Smooth muscle cell (in vitro differentiated cells): ENCODE data around the gene HMOX2. TPM values are rescaled to one million over a fixed set of nuclear protein-coding genes. Genes with fewer than 3 reads are reported as not detected.

Source experiments
- DNase-seq: peaks from one replicate; lab custom pipeline; 2025; ENCODE audit not compliant: unreplicated experiment; lab: John Stamatoyannopoulos, UW
- H2AFZ ChIP-seq: fragments of 200-600 bp; sonication (generic); 2 replicates; pipeline ENCODE4 v1.6.0; 2016; ENCODE audit warnings: antibody characterized with exemption, low read depth, mild to moderate bottlenecking
- H3F3A ChIP-seq: fragments of 200-600 bp; sonication (generic); 2 replicates; pipeline ENCODE4 v1.6.0; 2017; ENCODE audit warnings: antibody characterized with exemption, low read depth
- H3K27ac ChIP-seq: fragments of 200-600 bp; sonication (generic); 2 replicates; pipeline ENCODE4 v1.5.1; 2016; ENCODE audit warnings: low read depth, mild to moderate bottlenecking
- H3K27me3 ChIP-seq: fragments of 200-600 bp; sonication (generic); 2 replicates; pipeline ENCODE4 v1.6.1; 2016; ENCODE audit warnings: low read depth, mild to moderate bottlenecking
- H3K36me3 ChIP-seq: fragments of 200-600 bp; sonication (generic); 2 replicates; pipeline ENCODE4 v1.5.1; 2016; ENCODE audit warnings: low read depth
- H3K4me1 ChIP-seq: fragments of 200-600 bp; sonication (generic); 2 replicates; pipeline ENCODE4 v1.5.1; 2016; ENCODE audit warnings: low read depth
- H3K4me2 ChIP-seq: fragments of 200-600 bp; sonication (generic); 2 replicates; pipeline ENCODE4 v1.6.0; 2016; ENCODE audit warnings: mild to moderate bottlenecking
- H3K4me3 ChIP-seq: fragments of 200-600 bp; sonication (generic); 2 replicates; pipeline ENCODE4 v1.5.1; 2016; ENCODE audit warnings: mild to moderate bottlenecking
- H3K79me2 ChIP-seq: fragments of 200-600 bp; sonication (generic); 2 replicates; pipeline ENCODE4 v1.6.0; 2016; ENCODE audit warnings: low read depth, mild to moderate bottlenecking
- H3K9ac ChIP-seq: fragments of 200-600 bp; sonication (generic); 2 replicates; pipeline ENCODE4 v1.6.0; 2016; ENCODE audit warnings: low read depth
- H3K9me3 ChIP-seq: fragments of 200-600 bp; sonication (generic); replicated peaks from 2 replicates; pipeline ENCODE4 v1.5.1; 2016; ENCODE audit warnings: low read depth
- H4K20me1 ChIP-seq: fragments of 200-600 bp; sonication (generic); 2 replicates; pipeline ENCODE4 v1.6.0; 2016; ENCODE audit warnings: low read depth
- CTCF ChIP-seq: fragments of 200-600 bp; sonication (generic); IDR thresholded peaks from 2 replicates; pipeline ENCODE4 v1.5.1; 2017; ENCODE audit warnings: borderline replicate concordance, mild to moderate bottlenecking, antibody characterized with exemption; ENCODE audit not compliant: insufficient read depth, poor library complexity, severe bottlenecking
- WGBS: methylation state at CpG from one replicate; pipeline ENCODE4 v1.1.7; 2016; ENCODE audit warnings: low lambda C conversion rate; 5-methylcytosine and 5-hydroxymethylcytosine counted together
- polyA plus RNA-seq: library from polyadenylated mRNA; unstranded; fragments of >200 nt; fragmentation: Nextera tagmentation; extraction: Ambion mirVana; gene quantifications from 2 replicates; pipeline ENCODE4 v1.2.1, GENCODE V29; 2016
- total RNA-seq: library from RNA; depleted of rRNA; stranded (reverse); fragments of >200 nt; gene quantifications from 2 replicates; pipeline ENCODE4 v1.2.3, GENCODE V29; 2014

The HMOX2 gene
- total and polyA plus RNA-seq, 2 experiments from 2014 or later = 35.3 to 54.2 TPM

GRCh38 chr16:4443986-4444385 is 32.2 kb upstream of the HMOX2 start:
- Histone ChIP-seq H3K9me3 (no peaks in the 10 kb centered on the region), H3K36me3 (peaks cover 26% of the 10 kb centered on the region), H3K79me2 (no peaks in the 10 kb centered on the region), H3K27me3 (no peaks in the 10 kb centered on the region), H3F3A (no peaks in the 10 kb centered on the region), H3K4me3 (no peak overlapping the region), H4K20me1 (no peaks in the 10 kb centered on the region), H3K4me1 (no peaks in the 10 kb centered on the region), H3K9ac (no peak overlapping the region), H3K27ac (no peak overlapping the region), H2AFZ (no peak overlapping the region), H3K4me2 (no peak overlapping the region)
- WGBS = 95% methylated on average over 4 of the region's 4 CpGs
- TF ChIP-seq CTCF = no peak
- DNase-seq = no peak

- Histone ChIP-seq H3F3A (no peaks in the 10 kb centered on the region), H3K9me3 (no peaks in the 10 kb centered on the region), H3K4me2 (no peak overlapping the region), H3K27me3 (no peaks in the 10 kb centered on the region), H2AFZ (no peak overlapping the region), H3K27ac (no peak overlapping the region), H3K4me3 (no peak overlapping the region), H4K20me1 (peaks cover 23% of the 10 kb centered on the region), H3K9ac (no peak overlapping the region), H3K36me3 (no peaks in the 10 kb centered on the region), H3K79me2 (no peaks in the 10 kb centered on the region), H3K4me1 (no peaks in the 10 kb centered on the region)
- 98% methylated on average over 14 of the region's 14 CpGs for WGBS
- no peak for DNase-seq
- TF ChIP-seq CTCF = no peak
Measured at GRCh38 chr16:4450430-4450829, 25.8 kb upstream of the HMOX2 start.

GRCh38 chr16:4450931-4451519 is 25.2 kb upstream of the HMOX2 start:
- no peaks in the 10 kb centered on the region for H3F3A ChIP-seq
- no peaks in the 10 kb centered on the region for H3K79me2 ChIP-seq
- no peak overlapping the region for H2AFZ ChIP-seq
- no peaks in the 10 kb centered on the region for H3K27me3 ChIP-seq
- H3K36me3 ChIP-seq = no peaks in the 10 kb centered on the region
- H3K4me2 ChIP-seq = no peak overlapping the region
- no peak overlapping the region for H3K4me3 ChIP-seq
- no peak for TF ChIP-seq CTCF
- no peak for DNase-seq
- no peaks in the 10 kb centered on the region for H3K4me1 ChIP-seq
- H4K20me1 ChIP-seq = peaks cover 23% of the 10 kb centered on the region
- WGBS = 96% methylated on average over 14 of the region's 14 CpGs
- no peak overlapping the region for H3K27ac ChIP-seq
- H3K9me3 ChIP-seq = no peaks in the 10 kb centered on the region
- no peak overlapping the region for H3K9ac ChIP-seq

- H3K9ac ChIP-seq = no peak overlapping the region
- no peaks in the 10 kb centered on the region for H3K9me3 ChIP-seq
- 97% methylated on average over 5 of the region's 5 CpGs for WGBS
- H3K36me3 ChIP-seq = no peaks in the 10 kb centered on the region
- no peak overlapping the region for H3K4me2 ChIP-seq
- no peaks in the 10 kb centered on the region for H3F3A ChIP-seq
- no peak for TF ChIP-seq CTCF
- no peaks in the 10 kb centered on the region for H3K27me3 ChIP-seq
- no peaks in the 10 kb centered on the region for H3K79me2 ChIP-seq
- no peak for DNase-seq
- H3K4me3 ChIP-seq = no peak overlapping the region
- H4K20me1 ChIP-seq = peaks cover 23% of the 10 kb centered on the region
- no peak overlapping the region for H3K27ac ChIP-seq
- H3K4me1 ChIP-seq = no peaks in the 10 kb centered on the region
- no peak overlapping the region for H2AFZ ChIP-seq
Measured at GRCh38 chr16:4452674-4453073, 23.5 kb upstream of the HMOX2 start.
